Lower leg skin (tissue), 3 donors: ENCODE data around the gene SAP30L.

Experiments used
- CTCF ChIP-seq, 3 donors: fragments of 450-650 bp; IDR thresholded peaks; one replicate each; pipeline ENCODE4 v1.5.1; 2016; ENCODE audit warnings: antibody characterized with exemption in 3 of 3, mild to moderate bottlenecking in 3 of 3, moderate library complexity in 2 of 3
- POLR2A ChIP-seq, 2 donors: fragments of 450-650 bp; IDR thresholded peaks; one replicate each; pipeline ENCODE4 v1.6.1; 2016 to 2017; ENCODE audit warnings: antibody characterized with exemption in 2 of 2, mild to moderate bottlenecking in 1 of 2, moderate library complexity in 1 of 2

- TF ChIP-seq CTCF (IDR thresholded peaks at IDR 0.05) (no peak), POLR2A (IDR thresholded peaks at IDR 0.05) (no peak)
Measured at GRCh38 chr5:154465169-154465568, 19.4 kb downstream of the SAP30L start.
